ENCODE measurements around the gene MLIP.

DNA sequence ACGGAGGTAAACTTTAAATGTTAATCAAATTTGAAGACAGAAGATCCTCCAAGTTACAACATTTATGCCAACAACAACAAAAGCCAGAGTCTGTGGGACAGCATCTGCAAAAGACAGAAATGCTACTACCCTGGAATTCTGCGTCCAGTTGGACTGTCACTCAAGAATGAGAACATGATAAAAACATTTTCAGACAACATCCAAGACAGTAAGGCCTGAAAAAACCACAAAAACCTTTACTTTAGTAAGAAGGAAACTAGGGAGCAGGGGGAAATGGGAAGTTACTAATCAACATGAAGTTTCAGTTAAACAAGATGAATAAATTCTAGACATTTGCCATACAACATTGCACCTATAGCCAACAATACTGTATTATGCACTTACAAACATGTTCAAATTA, 77.6 kb downstream of the MLIP start:
- no peak for TF ChIP-seq FOXA1 (IDR thresholded peaks at IDR 0.05)
- no peak for TF ChIP-seq ELF4 (IDR thresholded peaks at IDR 0.05)
- no peak for TF ChIP-seq LEF1 (IDR thresholded peaks at IDR 0.05; ENCODE audit: borderline replicate concordance)
- TF ChIP-seq CTBP1 (IDR thresholded peaks at IDR 0.05; ENCODE audit: borderline replicate concordance): no peak
- no peak for TF ChIP-seq SUZ12 (IDR thresholded peaks at IDR 0.05)
- no peak for TF ChIP-seq FOXM1 (IDR thresholded peaks at IDR 0.05; ENCODE audit: borderline replicate concordance)
- no peak for TF ChIP-seq HDGF (IDR thresholded peaks at IDR 0.05; ENCODE audit: borderline replicate concordance)
- TF ChIP-seq, protein P1, sequence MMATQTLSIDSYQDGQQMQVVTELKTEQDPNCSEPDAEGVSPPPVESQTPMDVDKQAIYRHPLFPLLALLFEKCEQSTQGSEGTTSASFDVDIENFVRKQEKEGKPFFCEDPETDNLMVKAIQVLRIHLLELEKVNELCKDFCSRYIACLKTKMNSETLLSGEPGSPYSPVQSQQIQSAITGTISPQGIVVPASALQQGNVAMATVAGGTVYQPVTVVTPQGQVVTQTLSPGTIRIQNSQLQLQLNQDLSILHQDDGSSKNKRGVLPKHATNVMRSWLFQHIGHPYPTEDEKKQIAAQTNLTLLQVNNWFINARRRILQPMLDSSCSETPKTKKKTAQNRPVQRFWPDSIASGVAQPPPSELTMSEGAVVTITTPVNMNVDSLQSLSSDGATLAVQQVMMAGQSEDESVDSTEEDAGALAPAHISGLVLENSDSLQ (IDR thresholded peaks at IDR 0.05): no peak
- no peak for TF ChIP-seq SP1 (IDR thresholded peaks at IDR 0.05)
- no peak for TF ChIP-seq BHLHE40 (IDR thresholded peaks at IDR 0.05; ENCODE audit: borderline replicate concordance)
- TF ChIP-seq TARDBP (IDR thresholded peaks at IDR 0.05): no peak
- TF ChIP-seq FOXK2 (IDR thresholded peaks at IDR 0.05): no peak
- TF ChIP-seq NFRKB (IDR thresholded peaks at IDR 0.05): no peak
- TF ChIP-seq L3MBTL2 (conservative IDR thresholded peaks at IDR 0.05): no peak
